IMR-90 (cell line): ENCODE data around the gene CNKSR2.

Experiments used
- BHLHE40 ChIP-seq: fragments of 150-350 bp; IDR thresholded peaks from 2 replicates; pipeline ENCODE4 v1.6.1; 2016; ENCODE audit warnings: mild to moderate bottlenecking, low read depth, low read length
- CEBPB ChIP-seq: IDR thresholded peaks from 2 replicates; pipeline ENCODE4 v1.6.1; 2012; ENCODE audit warnings: low read depth, low read length, improper control_type of control experiment
- CHD1 ChIP-seq: IDR thresholded peaks from 2 replicates; pipeline ENCODE4 v1.6.1; 2012; ENCODE audit warnings: low read depth, low read length, improper control_type of control experiment
- ELK1 ChIP-seq: fragments of 150-350 bp; IDR thresholded peaks from 2 replicates; pipeline ENCODE4 v1.6.1; 2016; ENCODE audit warnings: low read depth, mild to moderate bottlenecking, low read length, moderate library complexity, borderline replicate concordance
- FOS ChIP-seq: fragments of 150-350 bp; IDR thresholded peaks from 2 replicates; pipeline ENCODE4 v1.6.1; 2016; ENCODE audit warnings: low read depth, low read length
- MAFK ChIP-seq: IDR thresholded peaks from 2 replicates; pipeline ENCODE4 v1.6.1; 2012; ENCODE audit warnings: low read depth, low read length, improper control_type of control experiment
- MXI1 ChIP-seq: IDR thresholded peaks from 2 replicates; pipeline ENCODE4 v1.6.1; 2012; ENCODE audit warnings: low read depth, mild to moderate bottlenecking, low read length, moderate library complexity, borderline replicate concordance
- NFE2L2 ChIP-seq: fragments of 150-350 bp; IDR thresholded peaks from 2 replicates; pipeline ENCODE4 v1.6.1; 2016; ENCODE audit warnings: low read depth, mild to moderate bottlenecking, low read length
- POLR2A ChIP-seq: IDR thresholded peaks from 2 replicates; pipeline ENCODE4 v1.6.1; 2012; ENCODE audit warnings: mild to moderate bottlenecking, low read depth, low read length
- RFX5 ChIP-seq: IDR thresholded peaks from 2 replicates; pipeline ENCODE4 v1.8.0; 2012; ENCODE audit warnings: low read depth, mild to moderate bottlenecking, low read length, moderate library complexity
- USF2 ChIP-seq: fragments of 150-350 bp; IDR thresholded peaks from 2 replicates; pipeline ENCODE4 v1.6.1; 2017; ENCODE audit warnings: mild to moderate bottlenecking, antibody characterized with exemption, low read length, low read depth
- TF ChIP-seq, protein P1 (sequence below): conservative IDR thresholded peaks from 2 replicates; pipeline ENCODE4 v1.5.1; 2012; ENCODE audit warnings: mild to moderate bottlenecking, low read depth, low read length, improper control_type of control experiment

- TF ChIP-seq POLR2A = no peak
- TF ChIP-seq, protein P1, sequence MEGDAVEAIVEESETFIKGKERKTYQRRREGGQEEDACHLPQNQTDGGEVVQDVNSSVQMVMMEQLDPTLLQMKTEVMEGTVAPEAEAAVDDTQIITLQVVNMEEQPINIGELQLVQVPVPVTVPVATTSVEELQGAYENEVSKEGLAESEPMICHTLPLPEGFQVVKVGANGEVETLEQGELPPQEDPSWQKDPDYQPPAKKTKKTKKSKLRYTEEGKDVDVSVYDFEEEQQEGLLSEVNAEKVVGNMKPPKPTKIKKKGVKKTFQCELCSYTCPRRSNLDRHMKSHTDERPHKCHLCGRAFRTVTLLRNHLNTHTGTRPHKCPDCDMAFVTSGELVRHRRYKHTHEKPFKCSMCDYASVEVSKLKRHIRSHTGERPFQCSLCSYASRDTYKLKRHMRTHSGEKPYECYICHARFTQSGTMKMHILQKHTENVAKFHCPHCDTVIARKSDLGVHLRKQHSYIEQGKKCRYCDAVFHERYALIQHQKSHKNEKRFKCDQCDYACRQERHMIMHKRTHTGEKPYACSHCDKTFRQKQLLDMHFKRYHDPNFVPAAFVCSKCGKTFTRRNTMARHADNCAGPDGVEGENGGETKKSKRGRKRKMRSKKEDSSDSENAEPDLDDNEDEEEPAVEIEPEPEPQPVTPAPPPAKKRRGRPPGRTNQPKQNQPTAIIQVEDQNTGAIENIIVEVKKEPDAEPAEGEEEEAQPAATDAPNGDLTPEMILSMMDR = no peak
- TF ChIP-seq ELK1 = no peak
- TF ChIP-seq NFE2L2 = no peak
- TF ChIP-seq CHD1 = no peak
- TF ChIP-seq BHLHE40 = no peak
- no peak for TF ChIP-seq MAFK
- TF ChIP-seq MXI1 = no peak
- TF ChIP-seq RFX5 = no peak
- no peak for TF ChIP-seq USF2
- TF ChIP-seq CEBPB = no peak
- TF ChIP-seq FOS = no peak
Observed at GRCh38 chrX:21369613-21370012, 4.6 kb upstream of the CNKSR2 start.
